ENCODE data around the gene XYLT2. TPM values are rescaled to one million over a fixed set of nuclear protein-coding genes. Genes with fewer than 3 reads are reported as not detected.
A peak's percentile ranks its signal among the peaks of the same experiment; 100 is the strongest.

The XYLT2 gene
- total RNA-seq, 2 experiments from 2014 or later = 22.5 to 25.5 TPM

DNA sequence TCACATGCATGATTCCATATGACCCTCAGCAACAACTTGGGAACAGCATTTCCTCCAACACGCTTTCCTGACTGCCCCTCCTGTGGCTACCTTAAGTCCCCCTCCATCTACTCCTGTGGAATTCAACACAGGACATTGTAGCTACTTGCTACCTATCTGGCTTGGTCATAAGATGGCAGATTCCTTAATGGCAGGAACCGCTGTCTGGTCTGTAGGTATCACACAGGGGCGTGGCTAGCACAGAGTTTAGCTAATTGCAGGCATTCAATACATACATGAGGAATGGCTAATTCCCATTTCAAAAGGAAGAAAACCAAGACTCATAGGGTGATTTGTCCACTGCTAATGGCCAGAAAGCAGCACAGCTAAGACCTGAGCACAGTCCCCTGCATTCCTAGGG, 42.8 kb downstream of the XYLT2 start:
- DNase-seq (ENCODE audit: low spot score) = no peak
- Histone ChIP-seq H3K4me3 (ENCODE audit: low read depth, low read length, poor library complexity, severe bottlenecking) (no peak overlapping the region), H3K9me2 (ENCODE audit: insufficient read depth, low read length) (no peaks in the 10 kb centered on the region), H3K4me1 (ENCODE audit: insufficient read depth, low read length, poor library complexity, severe bottlenecking) (peaks cover 30% of the 10 kb centered on the region), H3K9me3 (ENCODE audit: low read length) (no peaks in the 10 kb centered on the region), H4K20me1 (ENCODE audit: insufficient read depth, low read length) (peaks cover 5% of the 10 kb centered on the region; the same call in 1 of the 2 replicates), H3K79me2 (ENCODE audit: insufficient read depth, low read depth, low read length) (peaks cover 8% of the 10 kb centered on the region; the same call in 1 of the 2 replicates), H3K36me3 (ENCODE audit: insufficient read depth, low read length) (peaks cover 99% of the 10 kb centered on the region), H3K27ac (ENCODE audit: low read depth, low read length, poor library complexity, severe bottlenecking) (no peak overlapping the region), H2AFZ (ENCODE audit: low read length) (no peak overlapping the region), H3K4me2 (ENCODE audit: low read length) (no peak overlapping the region)
- ChIA-PET POLR2A (no interaction called here), CTCF (ENCODE audit: unreplicated experiment) (no interaction called here)
- TF ChIP-seq EZH2phosphoT487 (IDR thresholded peaks at IDR 0.05; ENCODE audit: borderline replicate concordance, low read depth, low read length) = no peak
- TF ChIP-seq, protein P1, sequence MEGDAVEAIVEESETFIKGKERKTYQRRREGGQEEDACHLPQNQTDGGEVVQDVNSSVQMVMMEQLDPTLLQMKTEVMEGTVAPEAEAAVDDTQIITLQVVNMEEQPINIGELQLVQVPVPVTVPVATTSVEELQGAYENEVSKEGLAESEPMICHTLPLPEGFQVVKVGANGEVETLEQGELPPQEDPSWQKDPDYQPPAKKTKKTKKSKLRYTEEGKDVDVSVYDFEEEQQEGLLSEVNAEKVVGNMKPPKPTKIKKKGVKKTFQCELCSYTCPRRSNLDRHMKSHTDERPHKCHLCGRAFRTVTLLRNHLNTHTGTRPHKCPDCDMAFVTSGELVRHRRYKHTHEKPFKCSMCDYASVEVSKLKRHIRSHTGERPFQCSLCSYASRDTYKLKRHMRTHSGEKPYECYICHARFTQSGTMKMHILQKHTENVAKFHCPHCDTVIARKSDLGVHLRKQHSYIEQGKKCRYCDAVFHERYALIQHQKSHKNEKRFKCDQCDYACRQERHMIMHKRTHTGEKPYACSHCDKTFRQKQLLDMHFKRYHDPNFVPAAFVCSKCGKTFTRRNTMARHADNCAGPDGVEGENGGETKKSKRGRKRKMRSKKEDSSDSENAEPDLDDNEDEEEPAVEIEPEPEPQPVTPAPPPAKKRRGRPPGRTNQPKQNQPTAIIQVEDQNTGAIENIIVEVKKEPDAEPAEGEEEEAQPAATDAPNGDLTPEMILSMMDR (conservative IDR thresholded peaks at IDR 0.05; ENCODE audit: low read length) = no peak
- intact Hi-C loops (cut with micrococcal nuclease; ENCODE audit: unreplicated experiment) = no loop called here
- no TSS peak for BruUV-seq (replicated peaks)

DNA sequence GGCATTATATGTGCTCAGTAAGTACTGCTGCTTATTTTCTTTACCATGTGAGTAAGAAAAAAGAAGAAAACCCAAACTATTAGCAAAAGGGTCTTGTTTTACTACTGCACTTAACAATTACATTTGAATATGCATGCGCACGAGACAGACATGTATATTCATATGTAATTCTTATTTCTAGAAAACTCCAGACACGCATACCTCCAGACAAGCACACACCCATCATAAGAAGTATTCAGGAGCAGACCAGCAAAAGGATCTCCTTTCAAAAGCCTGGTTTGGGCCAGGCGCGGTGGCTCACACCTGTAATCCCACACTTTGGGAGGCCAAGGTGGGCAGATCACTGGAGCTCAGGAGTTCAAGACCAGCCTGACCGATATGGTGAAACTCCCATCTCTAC, 43.6 kb downstream of the XYLT2 start:
- H2AFZ ChIP-seq (ENCODE audit: low read length) = no peak overlapping the region
- H3K4me2 ChIP-seq (ENCODE audit: low read length) = no peak overlapping the region
- H3K9me3 ChIP-seq (ENCODE audit: low read length) = no peaks in the 10 kb centered on the region
- TF ChIP-seq, protein P1 (conservative IDR thresholded peaks at IDR 0.05; ENCODE audit: low read length) = no peak
- no peak for TF ChIP-seq EZH2phosphoT487 (IDR thresholded peaks at IDR 0.05; ENCODE audit: borderline replicate concordance, low read depth, low read length)
- peaks cover 11% of the 10 kb centered on the region; the same call in 1 of the 2 replicates for H3K79me2 ChIP-seq (ENCODE audit: insufficient read depth, low read depth, low read length)
- H3K4me3 ChIP-seq (ENCODE audit: low read depth, low read length, poor library complexity, severe bottlenecking) = no peak overlapping the region
- peaks cover 5% of the 10 kb centered on the region; the same call in 1 of the 2 replicates for H4K20me1 ChIP-seq (ENCODE audit: insufficient read depth, low read length)
- H3K36me3 ChIP-seq (ENCODE audit: insufficient read depth, low read length) = peaks cover 99% of the 10 kb centered on the region
- peaks cover 30% of the 10 kb centered on the region for H3K4me1 ChIP-seq (ENCODE audit: insufficient read depth, low read length, poor library complexity, severe bottlenecking)
- no TSS peak for BruUV-seq (replicated peaks)
- no peak for DNase-seq (ENCODE audit: low spot score)
- no peaks in the 10 kb centered on the region for H3K9me2 ChIP-seq (ENCODE audit: insufficient read depth, low read length)
- POLR2A ChIA-PET = no interaction called here
- intact Hi-C loops (cut with micrococcal nuclease; ENCODE audit: unreplicated experiment) = no loop called here
- no peak overlapping the region for H3K27ac ChIP-seq (ENCODE audit: low read depth, low read length, poor library complexity, severe bottlenecking)
- CTCF ChIA-PET (ENCODE audit: unreplicated experiment) = interaction anchor here (1.9 kb wide), 1 partner anchor 28 kb away, joined by 9 read pairs; no protein-coding TSS in a partner anchor

DNA sequence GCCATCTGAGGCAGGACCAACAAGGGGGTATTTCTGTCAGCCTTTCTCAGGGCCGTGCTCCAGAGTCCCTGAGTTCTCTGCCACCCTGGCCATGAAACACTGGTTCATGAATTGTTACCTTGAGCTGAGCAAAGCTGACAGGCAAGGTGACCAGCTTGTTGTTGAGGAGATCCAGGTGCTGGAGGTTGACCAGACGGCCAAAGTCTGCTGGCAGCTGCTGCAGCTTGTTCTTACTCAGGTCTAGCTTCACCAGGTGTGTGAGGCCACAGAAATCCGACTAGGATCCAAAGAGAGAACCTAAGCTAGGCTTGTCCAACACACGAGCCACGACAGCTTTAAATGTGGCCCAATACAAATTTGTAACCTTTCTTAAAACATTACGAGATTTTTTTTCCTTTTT, 46.7 kb downstream of the XYLT2 start:
- POLR2A ChIA-PET = interaction anchor here (0.6 to 1.0 kb wide), 2 partner anchors 60 to 87 kb away, joined by 3 read pairs; no protein-coding TSS in a partner anchor
- CTCF ChIA-PET (ENCODE audit: unreplicated experiment) = no interaction called here

More for the DNA sequence above, 46.7 kb downstream of the XYLT2 start:
- no peak for TF ChIP-seq EZH2phosphoT487 (IDR thresholded peaks at IDR 0.05; ENCODE audit: borderline replicate concordance, low read depth, low read length)
- TF ChIP-seq, protein P1 (conservative IDR thresholded peaks at IDR 0.05; ENCODE audit: low read length) = no peak
- DNase-seq (ENCODE audit: low spot score) = no peak
- Histone ChIP-seq H3K9me3 (ENCODE audit: low read length) (no peaks in the 10 kb centered on the region), H3K4me2 (ENCODE audit: low read length) (no peak overlapping the region), H3K79me2 (ENCODE audit: insufficient read depth, low read depth, low read length) (peaks cover 38% of the 10 kb centered on the region), H4K20me1 (ENCODE audit: insufficient read depth, low read length) (peaks cover 18% of the 10 kb centered on the region; the same call in 1 of the 2 replicates), H3K4me3 (ENCODE audit: low read depth, low read length, poor library complexity, severe bottlenecking) (no peak overlapping the region), H3K9me2 (ENCODE audit: insufficient read depth, low read length) (no peaks in the 10 kb centered on the region), H2AFZ (ENCODE audit: low read length) (no peak overlapping the region), H3K4me1 (ENCODE audit: insufficient read depth, low read length, poor library complexity, severe bottlenecking) (peaks cover 44% of the 10 kb centered on the region), H3K27ac (ENCODE audit: low read depth, low read length, poor library complexity, severe bottlenecking) (peak overlapping the region; percentile 75), H3K36me3 (ENCODE audit: insufficient read depth, low read length) (peaks cover 78% of the 10 kb centered on the region)
- intact Hi-C loops (cut with micrococcal nuclease; ENCODE audit: unreplicated experiment) = no loop called here
- BruUV-seq (replicated peaks) = no TSS peak

Measured in OCI-LY7 (cell line).